Lung (tissue), 12 donors: Measurements from ENCODE around the gene SLC22A23. TPM values are rescaled to one million over a fixed set of nuclear protein-coding genes. Genes with fewer than 3 reads are reported as not detected.
"Not testable (repeated sequence)": the region's sequence is repeated elsewhere in the genome, so short reads cannot be mapped to it uniquely, and the experiment has no call there.

ENCODE experiments used
- ATAC-seq: fragments of 200-7000 bp; cut with Tn5 transposase; one replicate; pipeline ENCODE4 v1.9.1; 2020; ENCODE audit warnings: moderate number of reproducible peaks; ENCODE audit not compliant: insufficient read depth, low FRiP score
- DNase-seq, 3 donors: peaks; one replicate each; pipeline ENCODE4 v3.0.0-alpha.2; 2013 to 2017
- H3K27ac ChIP-seq, 2 donors: one replicate each; pipeline ENCODE4 v1.5.1; 2013; ENCODE audit warnings: mild to moderate bottlenecking in 2 of 2, moderate library complexity in 2 of 2, control low read depth in 1 of 2, inconsistent platforms in 1 of 2, low read depth in 1 of 2, low read length in 1 of 2
- H3K27me3 ChIP-seq, 3 donors: one replicate each; pipeline ENCODE4 v1.5.1; 2013; ENCODE audit warnings: low read length in 2 of 3; ENCODE audit not compliant: control insufficient read depth in 3 of 3, insufficient read depth in 3 of 3
- H3K36me3 ChIP-seq, 4 donors: one replicate each; pipeline ENCODE4 v1.5.1; 2013; ENCODE audit warnings: low read length in 4 of 4, mild to moderate bottlenecking in 1 of 4, moderate library complexity in 1 of 4; ENCODE audit not compliant: control insufficient read depth in 4 of 4, insufficient read depth in 4 of 4
- H3K4me1 ChIP-seq, 5 donors: one replicate each; pipeline ENCODE4 v1.5.1; 2013; ENCODE audit warnings: low read length in 5 of 5, mild to moderate bottlenecking in 2 of 5, moderate library complexity in 1 of 5; ENCODE audit not compliant: control insufficient read depth in 5 of 5, insufficient read depth in 5 of 5
- H3K4me3 ChIP-seq: one replicate; pipeline ENCODE4 v1.5.1; 2013; ENCODE audit warnings: mild to moderate bottlenecking, control low read depth, moderate library complexity
- H3K9ac ChIP-seq, 2 donors: one replicate each; pipeline ENCODE4 v1.5.1; 2013; ENCODE audit warnings: low read length in 2 of 2, control low read depth in 1 of 2; ENCODE audit not compliant: insufficient read depth in 1 of 2
- H3K9me3 ChIP-seq, 4 donors: one replicate each; pipeline ENCODE4 v1.5.1; 2013; ENCODE audit warnings: low read length in 3 of 4, mild to moderate bottlenecking in 1 of 4, moderate library complexity in 1 of 4; ENCODE audit not compliant: control insufficient read depth in 4 of 4, insufficient read depth in 3 of 4
- CTCF ChIP-seq: IDR thresholded peaks from 2 replicates; pipeline ENCODE4 v1.5.1; 2012; ENCODE audit warnings: mild to moderate bottlenecking; ENCODE audit errors: control extremely low read depth, extremely low read depth
- WGBS, 2 donors: extraction: QIAGEN DNeasy Blood & Tissue Kit; methylation state at CpG; one replicate each; pipeline ENCODE4 v1.1.7; 2013; 5-methylcytosine and 5-hydroxymethylcytosine counted together
- polyA plus RNA-seq, 2 donors: library from polyadenylated mRNA; stranded (reverse); fragments of 200-250 nt; gene quantifications; one replicate each; pipeline ENCODE4 v1.2.1, GENCODE V29; 2013
- total RNA-seq, 2 donors: library from RNA; depleted of rRNA in 1 of 2; stranded (reverse); fragments of >200 nt in 1 of 2; gene quantifications; one replicate each; pipeline ENCODE4 v1.2.1, GENCODE V29; 2014 to 2021
- donor health status: control.
- donor health status: control.
- donor health status: Bipolar disorder and iron deficiency.
- donor health status: healthy.
- donor health status: DM: yes; HTN: yes; CAD: no.

SLC22A23 gene
- total and polyA plus RNA-seq, 4 donors = 6.6 to 45.6 (median 24.1) TPM

- WGBS, 2 donors = 73 to 84% methylated on average over 6 of the region's 6 CpGs
- H3K4me3 ChIP-seq = no peak overlapping the region
- ATAC-seq (no peak), DNase-seq (peak; percentile 70 to 81 (median 78))
- peaks cover 0 to 65% (median 17%) of the 10 kb centered on the region in 5 donors for H3K4me1 ChIP-seq
- H3K36me3 ChIP-seq = no peaks in the 10 kb centered on the region
- TF ChIP-seq CTCF = no peak
- H3K27ac ChIP-seq = no peak overlapping the region
- H3K9me3 ChIP-seq = peaks cover 0 to 2% (median 0%) of the 10 kb centered on the region in 4 donors
- H3K9ac ChIP-seq = no peak overlapping the region
- H3K27me3 ChIP-seq = peaks cover 0 to 2% (median 0%) of the 10 kb centered on the region in 3 donors
These were observed 75.5 kb downstream of the SLC22A23 start for GRCh38 chr6:3381233-3381921.

GRCh38 chr6:3380344-3381232 lies 76.3 kb downstream of the SLC22A23 start:
- DNase-seq (peak; percentile 48 to 69 (median 63)), ATAC-seq (no peak)
- no peak overlapping the region for H3K27ac ChIP-seq
- WGBS, 2 donors = 70 to 83% methylated on average over 11 of the region's 11 CpGs
- H3K4me1 ChIP-seq = peaks cover 0 to 59% (median 17%) of the 10 kb centered on the region in 5 donors
- TF ChIP-seq CTCF = no peak
- peaks cover 0 to 2% (median 0%) of the 10 kb centered on the region in 3 donors for H3K27me3 ChIP-seq
- H3K9ac ChIP-seq = no peak overlapping the region
- H3K9me3 ChIP-seq = peaks cover 0 to 2% (median 0%) of the 10 kb centered on the region in 4 donors
- H3K4me3 ChIP-seq = no peak overlapping the region
- H3K36me3 ChIP-seq = no peaks in the 10 kb centered on the region

- DNase-seq (peak in 1 of 3 donors; percentile 38), ATAC-seq (no peak)
- no peak overlapping the region for H3K27ac ChIP-seq
- TF ChIP-seq CTCF = no peak
- H3K9ac ChIP-seq = no peak overlapping the region
- H3K9me3 ChIP-seq = peaks cover 0 to 2% (median 0%) of the 10 kb centered on the region in 4 donors
- H3K4me3 ChIP-seq = no peak overlapping the region
- peaks cover 0 to 2% (median 0%) of the 10 kb centered on the region in 3 donors for H3K27me3 ChIP-seq
- H3K4me1 ChIP-seq = peaks cover 0 to 62% (median 17%) of the 10 kb centered on the region in 5 donors
- H3K36me3 ChIP-seq = no peaks in the 10 kb centered on the region
- WGBS, 2 donors = 82 to 86% methylated on average over 10 of the region's 10 CpGs
These were observed 77.3 kb downstream of the SLC22A23 start for GRCh38 chr6:3379482-3380060.

GRCh38 chr6:3378808-3379207 lies 78.0 kb downstream of the SLC22A23 start:
- not testable (repeated sequence) for DNase-seq, H3K9ac ChIP-seq, H3K36me3 ChIP-seq, H3K9me3 ChIP-seq, H3K27me3 ChIP-seq, H3K4me3 ChIP-seq, ATAC-seq, H3K27ac ChIP-seq
- peaks cover 0 to 63% (median 18%) of the 10 kb centered on the region in 5 donors for H3K4me1 ChIP-seq
- 83 to 96% methylated on average over 4 of the region's 4 CpGs for WGBS, 2 donors

GRCh38 chr6:3378398-3378782 lies 78.5 kb downstream of the SLC22A23 start:
- not testable (repeated sequence) for ATAC-seq, H3K27me3 ChIP-seq, H3K9ac ChIP-seq, H3K9me3 ChIP-seq, H3K4me3 ChIP-seq, H3K36me3 ChIP-seq, DNase-seq
- Histone ChIP-seq H3K27ac (peak overlapping the region in 1 of 2 donors; percentile 54), H3K4me1 (peaks cover 0 to 58% (median 18%) of the 10 kb centered on the region in 5 donors)
- 55 to 74% methylated on average over 4 to 6 of the region's 6 CpGs for WGBS, 2 donors
